GM18907 (cell line): ENCODE results near the gene PLXND1.
"Not testable (repeated sequence)": the region's sequence is repeated elsewhere in the genome, so short reads cannot be mapped to it uniquely, and the experiment has no call there.

ENCODE experiments used
- ATAC-seq: cut with Tn5 transposase; IDR thresholded peaks from one replicate; pipeline ENCODE4 v1.9.1; 2021; ENCODE audit warnings: mild to moderate bottlenecking, moderate library complexity; ENCODE audit not compliant: unreplicated experiment

Gene PLXND1

GRCh38 chr3:129606636-129607390 is at the start of gene PLXND1:
TSS of gene PLXND1 (minus strand) at chr3:129606676. CDS start at chr3:129606639, 37 bp downstream.
- ATAC-seq, result no peak

GRCh38 chr3:129655291-129655700 is 48.8 kb upstream of the PLXND1 start:
- ATAC-seq, result no peak

- no peak for ATAC-seq
These were observed 47.7 kb upstream of the PLXND1 start for GRCh38 chr3:129654131-129654530.

- no peak for ATAC-seq
These were observed 46.5 kb upstream of the PLXND1 start for GRCh38 chr3:129653019-129653418.

GRCh38 chr3:129651435-129652202 is 45.1 kb upstream of the PLXND1 start:
- no peak for ATAC-seq

GRCh38 chr3:129650256-129650872 is 43.9 kb upstream of the PLXND1 start:
- ATAC-seq, result no peak

- no peak for ATAC-seq
These were observed 41.9 kb upstream of the PLXND1 start for GRCh38 chr3:129648391-129648790.

- no peak for ATAC-seq
These were observed 38.8 kb upstream of the PLXND1 start for GRCh38 chr3:129645286-129645685.

- ATAC-seq, result no peak
These were observed 38.4 kb upstream of the PLXND1 start for GRCh38 chr3:129644836-129645235.

GRCh38 chr3:129641567-129642260 is 35.2 kb upstream of the PLXND1 start:
- not testable (repeated sequence) for ATAC-seq

- ATAC-seq, result not testable (repeated sequence)
These were observed 34.5 kb upstream of the PLXND1 start for GRCh38 chr3:129640985-129641384.

GRCh38 chr3:129638481-129638880 is 32.0 kb upstream of the PLXND1 start:
- no peak for ATAC-seq

- no peak for ATAC-seq
These were observed 29.6 kb upstream of the PLXND1 start for GRCh38 chr3:129636082-129636481.

GRCh38 chr3:129635656-129636055 is 29.2 kb upstream of the PLXND1 start:
- ATAC-seq, result no peak

GRCh38 chr3:129633751-129634481 is 27.4 kb upstream of the PLXND1 start:
- no peak for ATAC-seq

- no peak for ATAC-seq
These were observed 26.5 kb upstream of the PLXND1 start for GRCh38 chr3:129632977-129633376.

GRCh38 chr3:129632556-129632955 is 26.1 kb upstream of the PLXND1 start:
- no peak for ATAC-seq

GRCh38 chr3:129632056-129632455 is 25.6 kb upstream of the PLXND1 start:
- ATAC-seq, result no peak

GRCh38 chr3:129629011-129629410 is 22.5 kb upstream of the PLXND1 start:
- no peak for ATAC-seq

- no peak for ATAC-seq
These were observed 21.7 kb upstream of the PLXND1 start for GRCh38 chr3:129628169-129628522.
